Suprapubic skin (tissue), 4 donors: ENCODE results near the gene DAZL.

Experiments used
- EP300 ChIP-seq: sonication (generic); formaldehyde crosslinking; IDR thresholded peaks from one replicate; pipeline ENCODE4 v1.6.1; 2017; ENCODE audit warnings: antibody characterized with exemption
- POLR2A ChIP-seq, 2 donors: fragments of 450-650 bp; IDR thresholded peaks; one replicate each; pipeline ENCODE4 v1.6.1; 2017; ENCODE audit warnings: antibody characterized with exemption in 2 of 2, mild to moderate bottlenecking in 2 of 2, moderate library complexity in 2 of 2
- POLR2AphosphoS5 ChIP-seq, 3 donors: sonication (generic); formaldehyde crosslinking; IDR thresholded peaks; one replicate each; pipeline ENCODE4 v1.6.1; 2017; ENCODE audit warnings: antibody characterized with exemption in 3 of 3
- TF ChIP-seq, protein P1 (sequence below), 2 donors: fragments of 200-600 bp in 1 of 2; fragments of 450-650 bp in 1 of 2; sonication (generic) in 1 of 2; IDR thresholded peaks; one replicate each; pipeline ENCODE4 v1.5.1; 2016 to 2019; ENCODE audit warnings: antibody characterized with exemption in 2 of 2, mild to moderate bottlenecking in 1 of 2, moderate library complexity in 1 of 2

DNA sequence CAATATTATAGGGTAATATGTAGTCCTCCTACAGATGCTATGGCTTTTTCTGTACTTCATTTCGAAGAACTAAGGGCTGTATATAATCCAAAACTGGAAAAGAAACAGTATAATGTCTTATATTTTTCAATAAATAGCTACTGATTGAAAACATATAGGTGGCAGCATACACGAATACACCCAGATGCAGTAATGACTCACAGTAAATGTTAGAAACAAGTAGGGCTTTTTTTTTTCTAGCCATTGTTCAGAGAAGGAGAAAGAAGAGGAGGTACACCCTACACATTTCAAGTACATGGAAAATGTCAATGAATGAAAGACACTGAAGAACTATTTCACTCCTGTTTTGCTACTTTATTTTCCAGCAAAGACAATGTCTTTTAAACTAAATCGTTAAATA is 9.4 kb downstream of the DAZL start:
- TF ChIP-seq POLR2AphosphoS5 (IDR thresholded peaks at IDR 0.05) = no peak
- TF ChIP-seq, protein P1, sequence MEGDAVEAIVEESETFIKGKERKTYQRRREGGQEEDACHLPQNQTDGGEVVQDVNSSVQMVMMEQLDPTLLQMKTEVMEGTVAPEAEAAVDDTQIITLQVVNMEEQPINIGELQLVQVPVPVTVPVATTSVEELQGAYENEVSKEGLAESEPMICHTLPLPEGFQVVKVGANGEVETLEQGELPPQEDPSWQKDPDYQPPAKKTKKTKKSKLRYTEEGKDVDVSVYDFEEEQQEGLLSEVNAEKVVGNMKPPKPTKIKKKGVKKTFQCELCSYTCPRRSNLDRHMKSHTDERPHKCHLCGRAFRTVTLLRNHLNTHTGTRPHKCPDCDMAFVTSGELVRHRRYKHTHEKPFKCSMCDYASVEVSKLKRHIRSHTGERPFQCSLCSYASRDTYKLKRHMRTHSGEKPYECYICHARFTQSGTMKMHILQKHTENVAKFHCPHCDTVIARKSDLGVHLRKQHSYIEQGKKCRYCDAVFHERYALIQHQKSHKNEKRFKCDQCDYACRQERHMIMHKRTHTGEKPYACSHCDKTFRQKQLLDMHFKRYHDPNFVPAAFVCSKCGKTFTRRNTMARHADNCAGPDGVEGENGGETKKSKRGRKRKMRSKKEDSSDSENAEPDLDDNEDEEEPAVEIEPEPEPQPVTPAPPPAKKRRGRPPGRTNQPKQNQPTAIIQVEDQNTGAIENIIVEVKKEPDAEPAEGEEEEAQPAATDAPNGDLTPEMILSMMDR (IDR thresholded peaks at IDR 0.05) = no peak
- TF ChIP-seq POLR2A (IDR thresholded peaks at IDR 0.05) = no peak
- no peak for TF ChIP-seq EP300
